ENCODE results near the gene KRTAP29-1. TPM values are rescaled to one million over a fixed set of nuclear protein-coding genes. Genes with fewer than 3 reads are reported as not detected.

KRTAP29-1 gene
- total RNA-seq, 3 donors from 2014 or later (not counting 1 experiment from before 2014, with no cell fraction given) = not detected

- Histone ChIP-seq H3K27me3 (ENCODE audit: control insufficient read depth, insufficient read depth, low read length) (no peaks in the 10 kb centered on the region), H3K4me3 (ENCODE audit: low read length) (no peak overlapping the region), H3K27ac (ENCODE audit: low read length) (no peak overlapping the region), H3K4me1 (ENCODE audit: control insufficient read depth, insufficient read depth, low read length) (peaks cover 36% of the 10 kb centered on the region), H3K36me3 (ENCODE audit: control insufficient read depth, insufficient read depth, low read length) (no peaks in the 10 kb centered on the region), H3K9me3 (ENCODE audit: control insufficient read depth, insufficient read depth, low read length) (no peaks in the 10 kb centered on the region)
- peak overlapping the region in 1 of 2 donors; percentile 38 for H3K27ac Mint-ChIP-seq
- H3K27me3 Mint-ChIP-seq (ENCODE audit: low read depth in 2 of 2) = peaks cover 0 to 9% of the 10 kb centered on the region in 2 donors
- peak in 2 of 3 donors; percentile 35 to 40 for ATAC-seq
- H3K9me3 Mint-ChIP-seq = no peaks in the 10 kb centered on the region
- WGBS (ENCODE audit: insufficient coverage) = 59% methylated on average over 6 of the region's 6 CpGs
- no peaks in the 10 kb centered on the region for H3K36me3 Mint-ChIP-seq
- TF ChIP-seq CTCF (IDR thresholded peaks at IDR 0.05) = no peak
- peaks cover 21 to 33% of the 10 kb centered on the region in 2 donors for H3K4me1 Mint-ChIP-seq
- H3K4me3 Mint-ChIP-seq = no peak overlapping the region
- intact Hi-C loops (cut with micrococcal nuclease) = no loop called here
- peak in 1 of 2 donors; percentile 47 for DNase-seq
These were observed 32.0 kb upstream of the KRTAP29-1 start for GRCh38 chr17:41334385-41335305.

DNA sequence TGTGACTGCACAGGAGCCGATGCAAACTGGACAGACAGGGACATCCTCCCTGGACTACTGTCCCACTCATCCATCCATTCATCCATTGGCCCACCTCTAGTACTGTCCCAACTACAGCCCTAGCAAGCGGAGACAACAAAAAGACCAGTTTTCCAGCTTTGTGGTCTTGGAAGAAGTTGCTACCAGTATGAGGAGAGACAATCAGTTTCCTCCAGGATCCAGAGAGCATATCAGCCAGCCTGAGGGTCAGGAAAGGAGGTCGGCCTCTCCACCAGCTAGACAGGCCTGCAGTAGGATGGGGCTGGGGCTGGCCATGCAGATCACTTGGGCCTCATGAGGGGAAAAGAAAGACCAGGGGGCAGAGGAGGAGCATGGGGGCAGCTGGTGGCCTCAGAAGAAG is 31.2 kb upstream of the KRTAP29-1 start:
- H3K4me1 ChIP-seq (ENCODE audit: control insufficient read depth, insufficient read depth, low read length) = peaks cover 32% of the 10 kb centered on the region
- ATAC-seq (no peak), DNase-seq (no peak)
- no peak overlapping the region for H3K4me3 ChIP-seq (ENCODE audit: low read length)
- intact Hi-C loops (cut with micrococcal nuclease) = no loop called here
- 97% methylated on average over 3 of the region's 3 CpGs for WGBS (ENCODE audit: insufficient coverage)
- H3K9me3 Mint-ChIP-seq = no peaks in the 10 kb centered on the region
- H3K36me3 Mint-ChIP-seq = no peaks in the 10 kb centered on the region
- no peaks in the 10 kb centered on the region for H3K27me3 ChIP-seq (ENCODE audit: control insufficient read depth, insufficient read depth, low read length)
- peak overlapping the region; percentile 7 to 25 for H3K27ac Mint-ChIP-seq
- TF ChIP-seq CTCF (IDR thresholded peaks at IDR 0.05) = no peak
- H3K27me3 Mint-ChIP-seq (ENCODE audit: low read depth in 2 of 2) = peaks cover 0 to 9% of the 10 kb centered on the region in 2 donors
- H3K36me3 ChIP-seq (ENCODE audit: control insufficient read depth, insufficient read depth, low read length) = no peaks in the 10 kb centered on the region
- H3K27ac ChIP-seq (ENCODE audit: low read length) = no peak overlapping the region
- H3K4me3 Mint-ChIP-seq = peak overlapping the region; percentile 18
- H3K4me1 Mint-ChIP-seq = peaks cover 13 to 25% of the 10 kb centered on the region in 2 donors
- no peaks in the 10 kb centered on the region for H3K9me3 ChIP-seq (ENCODE audit: control insufficient read depth, insufficient read depth, low read length)

DNA sequence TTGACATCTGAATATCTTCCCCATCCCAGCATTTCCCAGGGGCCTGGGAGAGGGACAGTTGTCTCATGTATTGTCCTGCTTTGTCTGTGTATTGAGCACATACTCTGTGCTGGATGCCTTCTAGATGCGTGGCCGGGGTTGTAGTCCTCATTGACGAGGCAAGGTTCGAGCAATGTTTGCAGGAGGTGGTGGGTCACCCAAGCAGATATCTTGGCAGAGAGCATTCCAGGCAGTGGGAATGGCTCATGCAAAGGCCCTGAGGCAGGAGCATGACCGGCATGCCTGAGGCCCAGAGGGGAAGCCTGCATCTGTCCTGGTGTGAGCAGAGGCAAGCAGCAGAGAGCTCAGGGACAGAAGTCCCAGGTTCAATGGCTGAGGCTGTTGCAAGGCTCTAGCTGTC is 30.4 kb upstream of the KRTAP29-1 start:
- intact Hi-C loops (cut with micrococcal nuclease) = no loop called here
- Mint-ChIP-seq H3K9me3 (no peaks in the 10 kb centered on the region), H3K27ac (peak overlapping the region in 1 of 2 donors; percentile 25), H3K27me3 (ENCODE audit: low read depth in 2 of 2) (peaks cover 0 to 9% of the 10 kb centered on the region in 2 donors), H3K36me3 (no peaks in the 10 kb centered on the region), H3K4me1 (peaks cover 10 to 23% of the 10 kb centered on the region in 2 donors), H3K4me3 (no peak overlapping the region)
- no peaks in the 10 kb centered on the region for H3K9me3 ChIP-seq (ENCODE audit: control insufficient read depth, insufficient read depth, low read length)
- ATAC-seq = no peak
- DNase-seq = no peak
- no peaks in the 10 kb centered on the region for H3K27me3 ChIP-seq (ENCODE audit: control insufficient read depth, insufficient read depth, low read length)
- H3K36me3 ChIP-seq (ENCODE audit: control insufficient read depth, insufficient read depth, low read length) = no peaks in the 10 kb centered on the region
- H3K4me1 ChIP-seq (ENCODE audit: control insufficient read depth, insufficient read depth, low read length) = peaks cover 34% of the 10 kb centered on the region
- H3K27ac ChIP-seq (ENCODE audit: low read length) = no peak overlapping the region
- no peak overlapping the region for H3K4me3 ChIP-seq (ENCODE audit: low read length)
- no peak for TF ChIP-seq CTCF (IDR thresholded peaks at IDR 0.05)
- WGBS (ENCODE audit: insufficient coverage) = 96% methylated on average over 5 of the region's 5 CpGs
